Stomach (tissue), 9 donors: Measurements from ENCODE around the gene WBP2NL. TPM values are rescaled to one million over a fixed set of nuclear protein-coding genes. Genes with fewer than 3 reads are reported as not detected.

Source experiments
- DNase-seq, 2 donors: peaks; one replicate each; pipeline versions ENCODE4 v3.0.0 to v3.0.0-alpha.2; 2013 to 2019
- H3K27ac ChIP-seq, 5 donors: fragments of 200-600 bp in 4 of 5; sonication (generic) in 4 of 5; one replicate each; pipeline ENCODE4 v1.5.1; 2013 to 2019; ENCODE audit warnings: mild to moderate bottlenecking in 1 of 5, moderate library complexity in 1 of 5
- H3K27me3 ChIP-seq, 3 donors: fragments of 200-600 bp; sonication (generic); one replicate each; pipeline ENCODE4 v1.5.1; 2017 to 2019; ENCODE audit warnings: mixed run types in 1 of 3
- H3K36me3 ChIP-seq, 4 donors: fragments of 200-600 bp; sonication (generic); 1 replicate in 3 of 4; 2 replicates in 1 of 4; pipeline ENCODE4 v1.5.1; 2016 to 2019
- H3K4me1 ChIP-seq, 4 donors: fragments of 200-600 bp; sonication (generic); one replicate each; pipeline ENCODE4 v1.5.1; 2016 to 2019
- H3K4me3 ChIP-seq, 4 donors: fragments of 200-600 bp; sonication (generic) in 3 of 4; one replicate each; pipeline ENCODE4 v1.5.1; 2016 to 2019; ENCODE audit warnings: mild to moderate bottlenecking in 1 of 4
- H3K9me3 ChIP-seq, 4 donors: fragments of 200-600 bp; sonication (generic); one replicate each; pipeline ENCODE4 v1.5.1; 2016 to 2019
- EP300 ChIP-seq: sonication (generic); formaldehyde crosslinking; IDR thresholded peaks from one replicate; pipeline ENCODE4 v1.6.1; 2017; ENCODE audit warnings: antibody characterized with exemption
- POLR2A ChIP-seq, 4 donors: fragments of 450-650 bp; IDR thresholded peaks; one replicate each; pipeline ENCODE4 v1.6.1; 2016; ENCODE audit warnings: antibody characterized with exemption in 4 of 4, control low read depth in 2 of 4, mild to moderate bottlenecking in 1 of 4, moderate library complexity in 1 of 4
- POLR2AphosphoS5 ChIP-seq, 3 donors: sonication (generic); formaldehyde crosslinking; IDR thresholded peaks; one replicate each; pipeline ENCODE4 v1.6.1; 2016; ENCODE audit warnings: antibody characterized with exemption in 3 of 3
- WGBS, 5 donors: extraction: QIAGEN DNeasy Blood & Tissue Kit in 3 of 5; methylation state at CpG; one replicate each; pipeline versions ENCODE4 v1.1.5 to v1.1.7; 2013 to 2018; 5-methylcytosine and 5-hydroxymethylcytosine counted together
- intact Hi-C: fragments of 100-400 bp; cut with DNase I; formaldehyde crosslinking; loops from one replicate; pipeline ENCODE4 v1.15.1; 2023; ENCODE audit warnings: low total_unique reads
- polyA plus RNA-seq, 3 donors: library from polyadenylated mRNA; stranded (reverse); fragments of 200-250 nt; gene quantifications; one replicate each; pipeline ENCODE4 v1.2.3, GENCODE V29; 2013
- total RNA-seq, 5 donors: library from RNA; depleted of rRNA; stranded (reverse); fragments of >200 nt; gene quantifications; one replicate each; pipeline versions ENCODE4 v1.1.0 to v1.2.3, GENCODE V29; 2014 to 2016
- TF ChIP-seq, protein P1 (sequence below), 7 experiments: fragments of 450-650 bp in 4 of 7; fragments of 200-600 bp in 3 of 7; sonication (generic) in 3 of 7; IDR thresholded peaks; one replicate each; pipeline ENCODE4 v1.5.1; 2016 to 2019; ENCODE audit warnings: antibody characterized with exemption in 7 of 7, control low read depth in 2 of 7, mild to moderate bottlenecking in 1 of 7
- donor health status: healthy with polysubstance abuse.
- donor health status: Bipolar disorder and iron deficiency.
- donor health status: healthy.

WBP2NL gene
- total and polyA plus RNA-seq, 8 donors, result 1.2 to 4.8 (median 1.2) TPM; not detected in 3

- H3K27me3 ChIP-seq, result no peaks in the 10 kb centered on the region
- TF ChIP-seq, protein P1, sequence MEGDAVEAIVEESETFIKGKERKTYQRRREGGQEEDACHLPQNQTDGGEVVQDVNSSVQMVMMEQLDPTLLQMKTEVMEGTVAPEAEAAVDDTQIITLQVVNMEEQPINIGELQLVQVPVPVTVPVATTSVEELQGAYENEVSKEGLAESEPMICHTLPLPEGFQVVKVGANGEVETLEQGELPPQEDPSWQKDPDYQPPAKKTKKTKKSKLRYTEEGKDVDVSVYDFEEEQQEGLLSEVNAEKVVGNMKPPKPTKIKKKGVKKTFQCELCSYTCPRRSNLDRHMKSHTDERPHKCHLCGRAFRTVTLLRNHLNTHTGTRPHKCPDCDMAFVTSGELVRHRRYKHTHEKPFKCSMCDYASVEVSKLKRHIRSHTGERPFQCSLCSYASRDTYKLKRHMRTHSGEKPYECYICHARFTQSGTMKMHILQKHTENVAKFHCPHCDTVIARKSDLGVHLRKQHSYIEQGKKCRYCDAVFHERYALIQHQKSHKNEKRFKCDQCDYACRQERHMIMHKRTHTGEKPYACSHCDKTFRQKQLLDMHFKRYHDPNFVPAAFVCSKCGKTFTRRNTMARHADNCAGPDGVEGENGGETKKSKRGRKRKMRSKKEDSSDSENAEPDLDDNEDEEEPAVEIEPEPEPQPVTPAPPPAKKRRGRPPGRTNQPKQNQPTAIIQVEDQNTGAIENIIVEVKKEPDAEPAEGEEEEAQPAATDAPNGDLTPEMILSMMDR (IDR thresholded peaks at IDR 0.05), result no peak
- TF ChIP-seq EP300 (no peak), POLR2AphosphoS5 (IDR thresholded peaks at IDR 0.05) (no peak)
- no peaks in the 10 kb centered on the region for H3K4me1 ChIP-seq
- H3K4me3 ChIP-seq, result no peak overlapping the region
- no peaks in the 10 kb centered on the region for H3K9me3 ChIP-seq
- H3K36me3 ChIP-seq, result no peaks in the 10 kb centered on the region
- 61 to 83% (median 77%) methylated on average over 1 of the region's 1 CpG for whole genome bisulfite sequencing, 5 donors
- H3K27ac ChIP-seq, result no peak overlapping the region
- no peak for DNase-seq
- intact Hi-C loops, result no loop called here
Measured at GRCh38 chr22:42025421-42025820, 26.8 kb downstream of the WBP2NL start.

GRCh38 chr22:42026705-42027104 lies 28.1 kb downstream of the WBP2NL start:
- no peaks in the 10 kb centered on the region for H3K27me3 ChIP-seq
- intact Hi-C loops, result no loop called here
- H3K27ac ChIP-seq, result no peak overlapping the region
- DNase-seq, result no peak
- no peaks in the 10 kb centered on the region for H3K4me1 ChIP-seq
- TF ChIP-seq, protein P1 (IDR thresholded peaks at IDR 0.05), result no peak
- TF ChIP-seq POLR2A (IDR thresholded peaks at IDR 0.05), result no peak
- no peak for TF ChIP-seq POLR2AphosphoS5 (IDR thresholded peaks at IDR 0.05)
- TF ChIP-seq EP300, result no peak
- WGBS, 5 donors, result 89 to 95% (median 90%) methylated on average over 10 of the region's 10 CpGs
- H3K4me3 ChIP-seq, result no peak overlapping the region
- no peaks in the 10 kb centered on the region for H3K9me3 ChIP-seq
- H3K36me3 ChIP-seq, result no peaks in the 10 kb centered on the region

- 88 to 96% (median 92%) methylated on average over 5 of the region's 5 CpGs for WGBS, 5 donors
- Histone ChIP-seq H3K4me3 (no peak overlapping the region), H3K36me3 (peaks cover 0 to 12% (median 0%) of the 10 kb centered on the region in 4 donors), H3K4me1 (no peaks in the 10 kb centered on the region), H3K9me3 (peaks cover 0 to 15% (median 6%) of the 10 kb centered on the region in 4 donors), H3K27ac (no peak overlapping the region), H3K27me3 (no peaks in the 10 kb centered on the region)
- TF ChIP-seq, protein P1 (IDR thresholded peaks at IDR 0.05), result no peak
- TF ChIP-seq POLR2AphosphoS5 (IDR thresholded peaks at IDR 0.05) (no peak), EP300 (no peak)
- DNase-seq, result no peak
- intact Hi-C loops, result no loop called here
Measured at GRCh38 chr22:42033263-42034181, 34.9 kb downstream of the WBP2NL start.

DNA sequence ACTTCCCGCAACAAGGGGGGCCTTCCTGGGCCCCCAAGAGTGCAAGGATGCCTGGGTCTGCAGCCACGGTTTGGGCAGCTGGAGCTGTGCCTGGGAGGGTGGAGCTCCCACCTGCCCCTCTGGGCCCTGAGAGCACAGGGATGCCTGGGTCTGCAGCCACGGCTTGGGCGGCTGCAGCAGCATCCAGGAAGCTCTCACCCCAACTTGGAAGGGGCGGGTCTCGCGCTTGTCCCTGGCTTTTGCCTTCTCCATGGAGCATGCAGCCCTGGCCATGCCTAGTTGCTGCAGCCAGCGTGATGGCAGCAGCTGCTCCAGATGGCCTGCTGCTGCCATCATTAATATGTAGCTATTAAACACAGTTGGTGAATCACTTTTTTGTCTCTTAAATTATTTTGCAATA lies 36.7 kb downstream of the WBP2NL start:
- TF ChIP-seq POLR2AphosphoS5 (IDR thresholded peaks at IDR 0.05) (no peak), POLR2A (IDR thresholded peaks at IDR 0.05) (no peak), EP300 (no peak)
- TF ChIP-seq, protein P1 (IDR thresholded peaks at IDR 0.05), result no peak
- no peak for DNase-seq
- intact Hi-C loops, result no loop called here
- no peak overlapping the region for H3K4me3 ChIP-seq
- H3K27ac ChIP-seq, result no peak overlapping the region
- WGBS, 5 donors, result 67 to 92% (median 86%) methylated on average over 5 to 8 of the region's 8 CpGs
- no peaks in the 10 kb centered on the region for H3K27me3 ChIP-seq
- no peaks in the 10 kb centered on the region for H3K4me1 ChIP-seq
- peaks cover 0 to 12% (median 0%) of the 10 kb centered on the region in 4 donors for H3K36me3 ChIP-seq
- H3K9me3 ChIP-seq, result peaks cover 0 to 15% (median 6%) of the 10 kb centered on the region in 4 donors
